ENCODE data around the gene OLAH.
"Not testable (repeated sequence)": the region's sequence is repeated elsewhere in the genome, so short reads cannot be mapped to it uniquely, and the experiment has no call there.

Gene OLAH

GRCh38 chr10:15043674-15044073 lies at the start of gene OLAH:
TSS of gene OLAH (plus strand) at chr10:15043943. CDS start at chr10:15047289, 3,346 bp downstream.
- no peak for DNase-seq

GRCh38 chr10:14995964-14996565 lies 47.7 kb upstream of the OLAH start:
- DNase-seq = no peak

- DNase-seq = not testable (repeated sequence)
Observed at GRCh38 chr10:15013530-15013929, 30.2 kb upstream of the OLAH start.

- no peak for DNase-seq
Observed at GRCh38 chr10:15015451-15015850, 28.3 kb upstream of the OLAH start.

- not testable (repeated sequence) for DNase-seq
Observed at GRCh38 chr10:15020966-15021365, 22.8 kb upstream of the OLAH start.

GRCh38 chr10:15023079-15023478 lies 20.7 kb upstream of the OLAH start:
- DNase-seq = not testable (repeated sequence)

GRCh38 chr10:15024017-15025004 lies 19.4 kb upstream of the OLAH start:
- not testable (repeated sequence) for DNase-seq

GRCh38 chr10:15025040-15025439 lies 18.7 kb upstream of the OLAH start:
- DNase-seq = not testable (repeated sequence)

GRCh38 chr10:15027741-15028140 lies 16.0 kb upstream of the OLAH start:
- no peak for DNase-seq

- no peak for DNase-seq
Observed at GRCh38 chr10:15035385-15036301, 8.1 kb upstream of the OLAH start.

GRCh38 chr10:15037691-15038090 lies 6.1 kb upstream of the OLAH start:
- no peak for DNase-seq

- no peak for DNase-seq
Observed at GRCh38 chr10:15038416-15038815, 5.3 kb upstream of the OLAH start.

- DNase-seq = no peak
Observed at GRCh38 chr10:15045380-15045779, 1.6 kb downstream of the OLAH start.

- DNase-seq = peak; percentile 14
Observed at GRCh38 chr10:15046626-15047025, 2.9 kb downstream of the OLAH start.

GRCh38 chr10:15049533-15049932 lies 5.8 kb downstream of the OLAH start:
- no peak for DNase-seq

GRCh38 chr10:15052121-15052520 lies 8.4 kb downstream of the OLAH start:
- DNase-seq = no peak

- no peak for DNase-seq
Observed at GRCh38 chr10:15053061-15053460, 9.3 kb downstream of the OLAH start.

- DNase-seq = no peak
Observed at GRCh38 chr10:15058689-15059088, 14.9 kb downstream of the OLAH start.

- no peak for DNase-seq
Observed at GRCh38 chr10:15059914-15060313, 16.2 kb downstream of the OLAH start.

GRCh38 chr10:15060638-15061037 lies 16.9 kb downstream of the OLAH start:
- no peak for DNase-seq

- no peak for DNase-seq
Observed at GRCh38 chr10:15067154-15067553, 23.4 kb downstream of the OLAH start.

GRCh38 chr10:15068802-15069201 lies 25.1 kb downstream of the OLAH start:
- DNase-seq = no peak

- DNase-seq = peak; percentile 11
Observed at GRCh38 chr10:15069230-15069629, 25.5 kb downstream of the OLAH start.
